Neural progenitor cell (in vitro differentiated cells): ENCODE measurements around the gene NPR2. TPM values are rescaled to one million over a fixed set of nuclear protein-coding genes. Genes with fewer than 3 reads are reported as not detected.
A peak's percentile ranks its signal among the peaks of the same experiment; 100 is the strongest.

Source experiments
- DNase-seq: peaks from one replicate; pipeline ENCODE4 v3.0.0-alpha.2; 2016; ENCODE audit warnings: low spot score
- H2AFZ ChIP-seq: fragments of 200-600 bp; sonication (generic); replicated peaks from 2 replicates; pipeline ENCODE4 v1.6.1; 2016; ENCODE audit warnings: antibody characterized with exemption
- H3F3A ChIP-seq: fragments of 200-600 bp; sonication (generic); 2 replicates; pipeline ENCODE4 v1.6.1; 2016; ENCODE audit warnings: antibody characterized with exemption, low read depth
- H3K27ac ChIP-seq: fragments of 200-600 bp; sonication (generic); 2 replicates; pipeline ENCODE4 v1.5.1; 2016; ENCODE audit warnings: mild to moderate bottlenecking
- H3K27me3 ChIP-seq: fragments of 200-600 bp; sonication (generic); 2 replicates; pipeline ENCODE4 v1.6.1; 2016; ENCODE audit warnings: mild to moderate bottlenecking, moderate library complexity
- H3K36me3 ChIP-seq: fragments of 200-600 bp; sonication (generic); 2 replicates; pipeline ENCODE4 v1.5.1; 2016
- H3K4me1 ChIP-seq: fragments of 200-600 bp; sonication (generic); 2 replicates; pipeline ENCODE4 v1.6.1; 2016; ENCODE audit warnings: mixed run types
- H3K4me2 ChIP-seq: fragments of 200-600 bp; sonication (generic); 2 replicates; pipeline ENCODE4 v1.6.1; 2016
- H3K4me3 ChIP-seq: fragments of 200-600 bp; sonication (generic); 2 replicates; pipeline ENCODE4 v1.5.1; 2016
- H3K79me2 ChIP-seq: fragments of 200-600 bp; sonication (generic); 2 replicates; pipeline ENCODE4 v1.6.1; 2016; ENCODE audit warnings: low read depth
- H3K9ac ChIP-seq: fragments of 200-600 bp; sonication (generic); 2 replicates; pipeline ENCODE4 v1.6.1; 2016
- H3K9me3 ChIP-seq: fragments of 200-600 bp; sonication (generic); 2 replicates; pipeline ENCODE4 v1.5.1; 2016; ENCODE audit warnings: low read depth
- H4K20me1 ChIP-seq: fragments of 200-600 bp; sonication (generic); 2 replicates; pipeline ENCODE4 v1.6.1; 2016; ENCODE audit warnings: low read depth
- H3K27ac Mint-ChIP-seq: 3 replicates; pipeline ENCODE4 v1.8.0; 2021; ENCODE audit warnings: mixed read lengths
- H3K27me3 Mint-ChIP-seq: 2 replicates; pipeline ENCODE4 v1.8.0; 2022; ENCODE audit warnings: low read depth, mild to moderate bottlenecking, inconsistent platforms, moderate library complexity, mixed read lengths; ENCODE audit not compliant: insufficient read depth
- H3K36me3 Mint-ChIP-seq: 3 replicates; pipeline ENCODE4 v1.8.0; 2021; ENCODE audit warnings: mixed read lengths
- H3K4me1 Mint-ChIP-seq: 3 replicates; pipeline ENCODE4 v1.8.0; 2021; ENCODE audit warnings: mixed read lengths
- H3K4me3 Mint-ChIP-seq: 3 replicates; pipeline ENCODE4 v1.8.0; 2021; ENCODE audit warnings: mild to moderate bottlenecking, moderate library complexity, mixed read lengths
- H3K9me3 Mint-ChIP-seq: 3 replicates; pipeline ENCODE4 v1.8.0; 2020; ENCODE audit warnings: mixed read lengths
- CTCF ChIP-seq: fragments of 200-600 bp; sonication (generic); IDR thresholded peaks from 2 replicates; pipeline ENCODE4 v1.5.1; 2017; ENCODE audit warnings: antibody characterized with exemption, mild to moderate bottlenecking
- EZH2 ChIP-seq: fragments of 200-600 bp; sonication (generic); IDR thresholded peaks from 2 replicates; pipeline ENCODE4 v1.6.1; 2017; ENCODE audit warnings: antibody characterized with exemption, mild to moderate bottlenecking, moderate library complexity
- EZH2phosphoT487 ChIP-seq: fragments of 200-600 bp; sonication (generic); IDR thresholded peaks from 2 replicates; pipeline ENCODE4 v1.6.1; 2017; ENCODE audit warnings: antibody characterized with exemption
- total RNA-seq: library from RNA; depleted of rRNA; stranded (reverse); fragments of >200 nt; gene quantifications from 2 replicates; pipeline ENCODE4 v1.2.3, GENCODE V29; 2015; ENCODE audit warnings: low replicate concordance

NPR2 gene
- total RNA-seq, 1 donor from 2014 or later, result 5.6 TPM

GRCh38 chr9:35756275-35757225 is 34.8 kb upstream of the NPR2 start:
- Histone ChIP-seq H3K36me3 (no peaks in the 10 kb centered on the region), H3F3A (peaks cover 28% of the 10 kb centered on the region), H3K27ac (peak overlapping the region; percentile 83), H3K4me2 (peak overlapping the region; percentile 94), H3K9me3 (no peaks in the 10 kb centered on the region), H3K79me2 (peaks cover 42% of the 10 kb centered on the region), H3K4me3 (peak overlapping the region; percentile 68), H3K9ac (peak overlapping the region; percentile 41), H2AFZ (peak overlapping the region; percentile 64), H3K27me3 (no peaks in the 10 kb centered on the region), H3K4me1 (peaks cover 19% of the 10 kb centered on the region), H4K20me1 (no peaks in the 10 kb centered on the region)
- Mint-ChIP-seq H3K36me3 (peaks cover 30% of the 10 kb centered on the region), H3K4me3 (peak overlapping the region; percentile 93), H3K4me1 (peaks cover 27% of the 10 kb centered on the region), H3K27ac (peak overlapping the region; percentile 51), H3K27me3 (no peaks in the 10 kb centered on the region), H3K9me3 (no peaks in the 10 kb centered on the region)
- peak; percentile 73 for TF ChIP-seq CTCF
- TF ChIP-seq EZH2phosphoT487, result no peak
- TF ChIP-seq EZH2, result no peak
- DNase-seq, result peak; percentile 85

GRCh38 chr9:35757226-35757891 is 34.0 kb upstream of the NPR2 start:
- Histone ChIP-seq H3K4me3 (peak overlapping the region; percentile 68), H3F3A (peaks cover 33% of the 10 kb centered on the region), H3K27me3 (no peaks in the 10 kb centered on the region), H2AFZ (peak overlapping the region; percentile 47), H4K20me1 (no peaks in the 10 kb centered on the region), H3K9me3 (no peaks in the 10 kb centered on the region), H3K9ac (peak overlapping the region; percentile 41), H3K4me2 (peak overlapping the region; percentile 94), H3K36me3 (no peaks in the 10 kb centered on the region), H3K4me1 (peaks cover 22% of the 10 kb centered on the region), H3K27ac (peak overlapping the region; percentile 83), H3K79me2 (peaks cover 49% of the 10 kb centered on the region)
- Mint-ChIP-seq H3K9me3 (no peaks in the 10 kb centered on the region), H3K36me3 (peaks cover 26% of the 10 kb centered on the region), H3K27me3 (no peaks in the 10 kb centered on the region), H3K4me1 (peaks cover 27% of the 10 kb centered on the region), H3K4me3 (peak overlapping the region; percentile 93), H3K27ac (peak overlapping the region; percentile 96)
- TF ChIP-seq EZH2, result no peak
- no peak for TF ChIP-seq EZH2phosphoT487
- TF ChIP-seq CTCF, result no peak
- DNase-seq, result peak; percentile 59

GRCh38 chr9:35757892-35758275 is 33.5 kb upstream of the NPR2 start:
- no peaks in the 10 kb centered on the region for H3K27me3 ChIP-seq
- peak overlapping the region; percentile 41 for H3K9ac ChIP-seq
- peak overlapping the region; percentile 83 for H3K27ac ChIP-seq
- H3K36me3 Mint-ChIP-seq, result peaks cover 24% of the 10 kb centered on the region
- no peaks in the 10 kb centered on the region for H3K36me3 ChIP-seq
- H3F3A ChIP-seq, result peaks cover 38% of the 10 kb centered on the region
- H3K9me3 Mint-ChIP-seq, result no peaks in the 10 kb centered on the region
- H3K9me3 ChIP-seq, result no peaks in the 10 kb centered on the region
- peaks cover 27% of the 10 kb centered on the region for H3K4me1 ChIP-seq
- peak overlapping the region; percentile 94 for H3K4me2 ChIP-seq
- H3K79me2 ChIP-seq, result peaks cover 53% of the 10 kb centered on the region
- no peak overlapping the region for H3K27ac Mint-ChIP-seq
- TF ChIP-seq CTCF (no peak), EZH2phosphoT487 (no peak), EZH2 (no peak)
- H3K27me3 Mint-ChIP-seq, result no peaks in the 10 kb centered on the region
- peak overlapping the region; percentile 93 for H3K4me3 Mint-ChIP-seq
- no peak for DNase-seq
- peaks cover 27% of the 10 kb centered on the region for H3K4me1 Mint-ChIP-seq
- H2AFZ ChIP-seq, result no peak overlapping the region
- H3K4me3 ChIP-seq, result peak overlapping the region; percentile 68
- H4K20me1 ChIP-seq, result peaks cover 5% of the 10 kb centered on the region
